Measurements from ENCODE around the gene GPX2.

DNA sequence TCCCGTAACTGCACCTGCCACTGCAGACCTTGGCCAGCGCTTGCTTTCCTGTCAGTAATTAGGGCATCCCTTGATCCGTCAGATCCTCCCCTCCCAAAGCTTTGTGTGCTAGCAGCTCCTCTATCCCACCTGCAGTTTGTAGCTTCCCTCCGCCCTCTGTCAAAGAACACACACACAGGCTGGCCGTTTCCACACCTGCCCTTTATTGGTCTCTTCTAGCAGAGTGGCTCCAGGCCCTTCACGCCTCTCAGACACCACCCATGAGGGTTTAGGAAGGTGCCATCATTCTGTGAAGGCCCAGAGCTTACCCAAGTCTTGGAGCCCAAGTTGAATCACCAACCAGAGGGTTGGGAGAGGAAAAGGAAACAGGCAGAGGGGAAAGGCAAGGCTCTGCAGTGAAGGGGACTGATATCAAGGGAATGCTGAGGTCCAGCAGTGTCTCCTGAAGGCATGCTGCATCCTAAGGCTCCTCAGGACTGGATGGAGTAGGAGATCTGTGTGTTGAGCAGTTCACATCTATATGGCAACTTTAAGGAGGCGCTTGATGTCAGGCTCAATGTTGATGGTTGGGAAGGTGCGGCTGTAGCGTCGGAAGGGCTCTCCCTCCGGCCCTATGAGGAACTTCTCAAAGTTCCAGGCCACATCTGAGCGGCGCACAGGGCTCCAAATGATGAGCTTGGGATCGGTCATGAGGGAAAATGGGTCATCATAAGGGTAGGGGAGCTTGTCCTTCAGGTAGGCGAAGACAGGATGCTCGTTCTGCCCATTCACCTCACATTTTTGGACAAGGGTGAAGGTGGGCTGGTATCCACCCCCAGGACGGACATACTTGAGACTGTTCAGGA, 3.4 kb downstream of the GPX2 start:
- TF ChIP-seq, protein P1, sequence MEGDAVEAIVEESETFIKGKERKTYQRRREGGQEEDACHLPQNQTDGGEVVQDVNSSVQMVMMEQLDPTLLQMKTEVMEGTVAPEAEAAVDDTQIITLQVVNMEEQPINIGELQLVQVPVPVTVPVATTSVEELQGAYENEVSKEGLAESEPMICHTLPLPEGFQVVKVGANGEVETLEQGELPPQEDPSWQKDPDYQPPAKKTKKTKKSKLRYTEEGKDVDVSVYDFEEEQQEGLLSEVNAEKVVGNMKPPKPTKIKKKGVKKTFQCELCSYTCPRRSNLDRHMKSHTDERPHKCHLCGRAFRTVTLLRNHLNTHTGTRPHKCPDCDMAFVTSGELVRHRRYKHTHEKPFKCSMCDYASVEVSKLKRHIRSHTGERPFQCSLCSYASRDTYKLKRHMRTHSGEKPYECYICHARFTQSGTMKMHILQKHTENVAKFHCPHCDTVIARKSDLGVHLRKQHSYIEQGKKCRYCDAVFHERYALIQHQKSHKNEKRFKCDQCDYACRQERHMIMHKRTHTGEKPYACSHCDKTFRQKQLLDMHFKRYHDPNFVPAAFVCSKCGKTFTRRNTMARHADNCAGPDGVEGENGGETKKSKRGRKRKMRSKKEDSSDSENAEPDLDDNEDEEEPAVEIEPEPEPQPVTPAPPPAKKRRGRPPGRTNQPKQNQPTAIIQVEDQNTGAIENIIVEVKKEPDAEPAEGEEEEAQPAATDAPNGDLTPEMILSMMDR (conservative IDR thresholded peaks at IDR 0.05; ENCODE audit: low read depth, low read length): no peak
- TF ChIP-seq EZH2 (IDR thresholded peaks at IDR 0.05; ENCODE audit: borderline replicate concordance, low read depth, low read length, poor library complexity, severe bottlenecking): no peak
